HG02938 (cell line): ENCODE measurements around the gene TRIB2.
A peak's percentile ranks its signal among the peaks of the same experiment; 100 is the strongest.

Source experiments
- ATAC-seq: cut with Tn5 transposase; IDR thresholded peaks from one replicate; pipeline ENCODE4 v1.9.1; 2021; ENCODE audit warnings: mild to moderate bottlenecking, moderate library complexity; ENCODE audit not compliant: unreplicated experiment

Gene TRIB2

GRCh38 chr2:12719400-12720277 is 2.9 kb downstream of the TRIB2 start:
- ATAC-seq, result no peak

GRCh38 chr2:12720278-12720620 is 3.5 kb downstream of the TRIB2 start:
- ATAC-seq, result no peak

- ATAC-seq, result no peak
Measured at GRCh38 chr2:12720754-12721378, 4.1 kb downstream of the TRIB2 start.

GRCh38 chr2:12721566-12722446 is 5.1 kb downstream of the TRIB2 start:
- no peak for ATAC-seq

GRCh38 chr2:12722447-12723316 is 5.9 kb downstream of the TRIB2 start:
- no peak for ATAC-seq

GRCh38 chr2:12723736-12724463 is 7.2 kb downstream of the TRIB2 start:
- ATAC-seq, result no peak

GRCh38 chr2:12725233-12726187 is 8.8 kb downstream of the TRIB2 start:
- no peak for ATAC-seq

- ATAC-seq, result no peak
Measured at GRCh38 chr2:12726271-12726670, 9.5 kb downstream of the TRIB2 start.

- ATAC-seq, result no peak
Measured at GRCh38 chr2:12727065-12727464, 10.3 kb downstream of the TRIB2 start.

GRCh38 chr2:12727641-12728040 is 10.9 kb downstream of the TRIB2 start:
- ATAC-seq, result no peak

- peak; percentile 93 for ATAC-seq
Measured at GRCh38 chr2:12728221-12728777, 11.6 kb downstream of the TRIB2 start.

GRCh38 chr2:12730265-12730664 is 13.5 kb downstream of the TRIB2 start:
- ATAC-seq, result no peak

- ATAC-seq, result no peak
Measured at GRCh38 chr2:12731701-12732280, 15.1 kb downstream of the TRIB2 start.

GRCh38 chr2:12732651-12733050 is 15.9 kb downstream of the TRIB2 start:
- ATAC-seq, result no peak

GRCh38 chr2:12733846-12734245 is 17.1 kb downstream of the TRIB2 start:
- ATAC-seq, result no peak

GRCh38 chr2:12734914-12735654 is 18.3 kb downstream of the TRIB2 start:
- no peak for ATAC-seq

- no peak for ATAC-seq
Measured at GRCh38 chr2:12737297-12737696, 20.6 kb downstream of the TRIB2 start.
